H54 (cell line): ENCODE data around the gene TMEM121.

Experiments used
- DNase-seq: peaks from one replicate; pipeline ENCODE4 v3.0.0; 2011; ENCODE audit warnings: low spot score, mixed read lengths; ENCODE audit not compliant: insufficient read length
- FAIRE-seq: peaks from 3 replicates; lab custom pipeline; 2011; peaks lifted over from hg19 to GRCh38; lab: Jason Lieb, UNC
- POLR2A ChIP-seq: IDR thresholded peaks from 2 replicates; pipeline ENCODE4 v1.6.1; 2011; ENCODE audit warnings: low read depth, mild to moderate bottlenecking, low read length

TMEM121 gene

DNA sequence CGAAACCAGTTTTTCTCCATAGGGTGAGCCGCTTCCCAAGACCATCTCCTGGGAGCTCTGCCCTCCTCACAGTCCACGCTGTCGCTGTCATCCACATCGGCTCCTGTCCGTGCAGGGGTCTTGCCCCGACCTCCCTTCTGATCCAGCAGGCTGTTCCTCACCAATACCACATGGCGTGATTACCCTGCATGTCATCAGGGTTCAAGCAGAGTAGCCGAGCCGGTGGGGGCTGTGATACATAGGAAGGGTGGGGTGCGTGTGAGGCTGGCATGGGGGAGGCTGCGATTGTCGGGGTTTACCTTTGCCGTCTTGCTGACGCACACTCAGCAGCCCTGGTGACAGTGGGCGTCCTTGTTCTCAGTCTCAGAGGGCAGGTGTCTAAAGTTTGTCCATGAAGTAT is 18.3 kb upstream of the TMEM121 start:
- no peak for DNase-seq
- no peak for TF ChIP-seq POLR2A

GRCh38 chr14:105508601-105509000 is 17.8 kb upstream of the TMEM121 start:
- no peak for FAIRE-seq
- DNase-seq: no peak
- TF ChIP-seq POLR2A: no peak

More for the DNA sequence above, 18.3 kb upstream of the TMEM121 start:
- no peak for FAIRE-seq

- no peak for DNase-seq
- FAIRE-seq: no peak
- no peak for TF ChIP-seq POLR2A
Measured at GRCh38 chr14:105517096-105517495, 9.3 kb upstream of the TMEM121 start.

DNA sequence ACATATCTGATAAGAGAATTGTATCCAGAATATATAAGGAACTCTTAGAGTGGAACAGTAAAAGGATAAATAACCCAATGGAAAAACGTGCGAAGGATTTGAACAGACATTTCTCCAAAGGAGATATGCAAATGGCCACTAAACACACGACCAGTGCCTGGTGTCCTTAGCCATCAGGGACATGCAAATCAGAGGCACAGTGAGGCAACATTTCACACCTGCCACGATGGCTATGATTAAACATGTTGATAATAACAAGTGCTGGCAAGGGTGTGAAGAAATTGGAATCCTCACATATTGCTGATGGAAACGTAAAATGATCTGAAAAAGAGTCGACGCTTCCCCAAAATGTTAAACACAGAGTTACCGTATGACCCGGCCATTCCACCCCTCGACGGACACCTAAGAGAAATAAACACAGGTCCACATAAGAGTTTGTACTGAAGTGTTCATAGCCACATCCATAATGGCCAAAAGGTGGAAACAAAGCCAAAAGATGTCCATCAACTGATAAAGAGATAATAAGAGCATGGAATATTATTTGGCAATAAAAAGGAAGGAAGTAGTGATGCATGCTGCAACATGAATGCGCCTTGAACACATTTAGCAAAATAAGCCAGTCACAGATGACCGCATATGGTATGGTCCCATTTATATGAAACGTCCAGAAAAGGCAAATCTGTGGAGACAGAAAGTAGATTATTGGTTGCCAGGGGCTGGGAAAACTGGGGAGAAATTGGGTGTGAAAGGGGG is 6.3 kb upstream of the TMEM121 start:
- FAIRE-seq: no peak
- DNase-seq: no peak
- no peak for TF ChIP-seq POLR2A

GRCh38 chr14:105525326-105525725 is 1.1 kb upstream of the TMEM121 start:
- TF ChIP-seq POLR2A: no peak
- DNase-seq (no peak), FAIRE-seq (no peak)

- no peak for TF ChIP-seq POLR2A
- DNase-seq: no peak
- FAIRE-seq: no peak
Measured at GRCh38 chr14:105526776-105527380, 495 bp downstream of the TMEM121 start.

DNA sequence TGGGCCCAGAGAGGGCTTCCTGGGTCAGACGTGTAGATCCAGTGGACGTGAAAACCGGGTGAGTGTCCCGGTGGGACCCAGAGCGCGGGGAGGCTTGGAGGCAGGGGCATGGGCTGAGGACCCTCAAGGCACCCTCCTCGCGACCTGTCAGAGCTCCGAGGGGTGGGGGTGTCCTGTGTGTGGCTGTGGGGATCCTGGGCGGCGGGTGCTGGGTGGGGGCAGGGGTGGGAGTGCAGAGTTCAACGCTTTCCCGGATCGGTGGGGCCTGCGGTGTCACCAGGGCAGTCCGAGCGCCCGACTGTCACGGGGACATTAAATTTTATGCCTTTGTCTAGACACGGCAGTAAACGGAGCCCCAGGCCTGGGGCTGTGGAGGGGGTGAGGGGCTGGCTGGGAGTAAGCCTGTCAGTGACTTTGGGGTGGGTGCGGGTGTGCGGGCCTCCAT is 1.0 kb downstream of the TMEM121 start:
- no peak for FAIRE-seq

DNA sequence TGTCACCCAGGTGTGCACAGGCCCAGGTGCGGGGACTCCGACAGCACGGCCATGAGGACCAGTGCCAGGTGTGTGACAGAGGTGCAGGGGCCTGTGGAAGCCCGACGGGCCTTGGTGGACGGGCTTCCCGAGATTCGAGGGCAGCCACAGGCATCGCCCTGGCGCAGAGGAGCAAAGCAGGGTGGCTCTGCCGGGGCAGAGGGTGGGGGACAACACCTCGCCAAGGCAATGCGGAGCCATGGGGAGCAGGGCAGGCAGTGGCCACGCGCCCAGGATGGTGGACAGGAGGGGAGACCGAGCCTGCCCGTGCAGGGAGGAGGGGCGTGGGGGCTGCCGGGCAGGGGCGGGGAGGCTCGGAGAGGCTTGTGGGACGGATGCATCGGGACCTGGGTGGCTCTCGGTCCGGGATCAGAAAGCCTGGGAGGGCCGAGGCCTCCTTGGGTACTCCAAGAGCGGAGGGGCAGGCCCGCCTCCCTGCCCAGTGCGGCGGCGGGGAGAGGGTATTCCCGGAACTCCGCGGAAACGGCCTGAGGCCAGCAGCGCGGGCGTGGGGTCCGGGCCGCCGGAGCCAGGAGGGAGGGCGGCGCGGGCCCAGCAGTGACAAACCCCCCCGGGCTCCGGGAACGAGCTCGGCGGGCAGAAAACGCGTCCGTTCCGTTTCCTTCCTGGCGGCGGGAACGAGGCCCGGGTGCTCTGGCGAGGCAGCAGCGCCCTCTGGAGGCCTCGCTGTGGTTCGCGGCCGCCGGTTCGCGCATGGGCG is 1.6 kb downstream of the TMEM121 start:
- FAIRE-seq: no peak
- peak; percentile 34; the same call in 1 of the 2 replicates for TF ChIP-seq POLR2A
- peak; percentile 99 for DNase-seq

More for the DNA sequence above, 1.0 kb downstream of the TMEM121 start:
- DNase-seq: no peak
- TF ChIP-seq POLR2A: no peak

GRCh38 chr14:105528586-105529318 is 2.4 kb downstream of the TMEM121 start:
- DNase-seq (no peak), FAIRE-seq (no peak)
- no peak for TF ChIP-seq POLR2A

GRCh38 chr14:105529319-105529568 is 2.9 kb downstream of the TMEM121 start:
- DNase-seq (no peak), FAIRE-seq (no peak)

DNA sequence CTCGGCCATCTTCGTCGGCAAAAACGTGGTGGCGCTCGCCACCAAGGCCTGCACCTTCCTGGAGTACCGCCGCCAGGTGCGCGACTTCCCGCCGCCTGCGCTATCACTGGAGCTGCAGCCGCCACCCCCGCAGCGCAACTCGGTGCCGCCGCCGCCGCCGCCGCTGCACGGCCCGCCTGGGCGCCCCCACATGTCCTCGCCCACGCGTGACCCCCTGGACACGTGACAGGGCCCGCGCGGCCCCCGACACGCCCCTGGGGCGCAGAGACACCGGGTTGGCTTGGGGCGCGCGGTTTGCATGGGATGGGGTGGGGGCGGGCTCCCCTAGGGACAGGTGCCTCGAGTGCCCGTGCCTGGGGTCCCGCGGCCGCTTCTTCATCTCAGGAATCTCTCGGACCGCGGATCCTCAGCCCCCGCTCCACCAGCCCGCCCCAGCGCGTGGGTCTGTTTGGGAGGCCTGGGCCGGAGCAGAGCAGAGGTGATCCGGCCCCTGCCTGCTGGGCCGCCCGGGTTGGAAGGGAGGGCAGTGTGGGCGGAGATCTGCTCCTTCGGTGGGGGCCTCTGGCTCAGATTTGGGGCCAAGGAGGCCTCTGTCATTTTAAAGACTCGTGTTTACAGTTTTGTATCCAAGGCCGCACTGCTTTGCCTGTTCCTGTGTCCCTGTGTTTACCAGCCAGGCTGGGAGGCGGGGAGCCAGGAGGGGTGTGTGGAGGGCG is 3.3 kb downstream of the TMEM121 start:
- no peak for FAIRE-seq
- DNase-seq: no peak
- TF ChIP-seq POLR2A: no peak

More at GRCh38 chr14:105529319-105529568, 2.9 kb downstream of the TMEM121 start:
- TF ChIP-seq POLR2A: no peak

GRCh38 chr14:105530285-105531087 is 4.1 kb downstream of the TMEM121 start:
- no peak for TF ChIP-seq POLR2A

More at GRCh38 chr14:105530285-105531087, 4.1 kb downstream of the TMEM121 start:
- FAIRE-seq (no peak), DNase-seq (no peak)
